ENCODE data around the gene MIA. TPM values are rescaled to one million over a fixed set of nuclear protein-coding genes. Genes with fewer than 3 reads are reported as not detected.

The MIA gene
- total RNA-seq, 1 experiment from 2014 or later: not detected

DNA sequence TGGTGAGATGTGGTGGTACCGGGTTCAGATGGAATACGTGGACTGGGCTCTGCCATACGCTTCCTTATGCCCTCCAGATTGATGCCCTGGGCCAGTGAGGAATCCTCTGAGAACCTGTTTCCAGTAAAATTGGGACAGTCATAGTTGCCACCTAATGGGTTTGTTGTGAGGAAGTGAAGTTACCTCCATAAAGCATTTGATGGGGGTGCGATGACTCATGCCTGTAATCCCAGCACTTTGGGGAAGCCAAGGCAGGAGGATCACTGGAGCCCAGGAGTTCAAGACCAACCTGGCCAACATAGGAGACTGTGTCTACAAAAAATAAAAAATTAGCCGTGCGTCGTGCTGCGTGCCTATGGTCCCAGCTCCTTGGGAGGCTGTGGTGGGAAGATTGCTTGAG is 19.5 kb upstream of the MIA start:
- Histone ChIP-seq H3K9me3 (ENCODE audit: control insufficient read depth, low read depth, low read length) (no peaks in the 10 kb centered on the region), H3K27ac (ENCODE audit: insufficient read length, low read depth, low read length) (no peak overlapping the region), H4K20me1 (ENCODE audit: control insufficient read depth, insufficient read depth, insufficient read length) (peaks cover 3% of the 10 kb centered on the region), H2BK5ac (ENCODE audit: insufficient read length, low read length) (no peak overlapping the region), H2AK5ac (ENCODE audit: insufficient read length, low read length) (no peak overlapping the region), H3K9ac (ENCODE audit: extremely low read depth, insufficient read length, low read length) (no peak overlapping the region), H4K8ac (replicated peaks; ENCODE audit: insufficient read length, low read depth, low read length) (no peak overlapping the region), H3K79me1 (ENCODE audit: insufficient read depth, low read depth, low read length, poor library complexity, severe bottlenecking) (peaks cover 17% of the 10 kb centered on the region), H2BK15ac (ENCODE audit: low read depth, low read length) (no peak overlapping the region), H3K23ac (ENCODE audit: insufficient read length, low read depth, low read length) (no peak overlapping the region), H3K18ac (ENCODE audit: insufficient read length, low read depth, low read length) (no peak overlapping the region), H3K79me2 (ENCODE audit: insufficient read depth, low read length) (peaks cover 40% of the 10 kb centered on the region; the same call in 1 of the 2 replicates), H3K4me2 (ENCODE audit: insufficient read depth, insufficient read length, low read length) (no peak overlapping the region), H2BK20ac (ENCODE audit: low read depth, low read length, poor library complexity, severe bottlenecking) (no peak overlapping the region), H3K23me2 (ENCODE audit: insufficient read length, low read depth, low read length, poor library complexity, severe bottlenecking) (no peaks in the 10 kb centered on the region), H3K4me1 (ENCODE audit: insufficient read depth, low read length) (no peaks in the 10 kb centered on the region), H2BK12ac (ENCODE audit: insufficient read length, low read depth, low read length) (no peak overlapping the region), H3K27me3 (ENCODE audit: insufficient read depth, low read length) (no peaks in the 10 kb centered on the region; the same call in 1 of the 2 replicates), H4K91ac (ENCODE audit: insufficient read length, low read depth, low read length) (no peak overlapping the region), H2BK120ac (ENCODE audit: low read depth, low read length, poor library complexity, severe bottlenecking) (no peak overlapping the region), H3K4ac (ENCODE audit: low read depth, low read length) (no peak overlapping the region), H3K56ac (ENCODE audit: insufficient read length, low read depth, low read length) (no peak overlapping the region), H2AFZ (ENCODE audit: low read length) (no peak overlapping the region), H4K5ac (ENCODE audit: insufficient read length, low read depth, low read length) (no peak overlapping the region), H3T11ph (ENCODE audit: low read length) (no peak overlapping the region), H3K14ac (ENCODE audit: insufficient read depth, low read length) (no peak overlapping the region)
- H3K27me3 Mint-ChIP-seq (ENCODE audit: low read depth): no peaks in the 10 kb centered on the region; the same call in none of the 2 replicates
- peaks cover 18 to 27% of the 10 kb centered on the region in 2 experiments for H3K4me1 Mint-ChIP-seq
- DNase-seq: no peak
- peak overlapping the region in 1 of 2 experiments; percentile 20; a peak in 1 of 5 replicates for H3K4me3 Mint-ChIP-seq
- TF ChIP-seq, protein P1, sequence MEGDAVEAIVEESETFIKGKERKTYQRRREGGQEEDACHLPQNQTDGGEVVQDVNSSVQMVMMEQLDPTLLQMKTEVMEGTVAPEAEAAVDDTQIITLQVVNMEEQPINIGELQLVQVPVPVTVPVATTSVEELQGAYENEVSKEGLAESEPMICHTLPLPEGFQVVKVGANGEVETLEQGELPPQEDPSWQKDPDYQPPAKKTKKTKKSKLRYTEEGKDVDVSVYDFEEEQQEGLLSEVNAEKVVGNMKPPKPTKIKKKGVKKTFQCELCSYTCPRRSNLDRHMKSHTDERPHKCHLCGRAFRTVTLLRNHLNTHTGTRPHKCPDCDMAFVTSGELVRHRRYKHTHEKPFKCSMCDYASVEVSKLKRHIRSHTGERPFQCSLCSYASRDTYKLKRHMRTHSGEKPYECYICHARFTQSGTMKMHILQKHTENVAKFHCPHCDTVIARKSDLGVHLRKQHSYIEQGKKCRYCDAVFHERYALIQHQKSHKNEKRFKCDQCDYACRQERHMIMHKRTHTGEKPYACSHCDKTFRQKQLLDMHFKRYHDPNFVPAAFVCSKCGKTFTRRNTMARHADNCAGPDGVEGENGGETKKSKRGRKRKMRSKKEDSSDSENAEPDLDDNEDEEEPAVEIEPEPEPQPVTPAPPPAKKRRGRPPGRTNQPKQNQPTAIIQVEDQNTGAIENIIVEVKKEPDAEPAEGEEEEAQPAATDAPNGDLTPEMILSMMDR (conservative IDR thresholded peaks at IDR 0.05): no peak
- no CpG with 5 or more reads among the region's 8 CpGs for WGBS (ENCODE audit: extremely low coverage, insufficient read length, low lambda C conversion rate)
- H3K27ac Mint-ChIP-seq: peak overlapping the region in 2 of 3 experiments; percentile 37 to 84; a peak in 4 of 7 replicates
- H3K9me3 Mint-ChIP-seq: no peaks in the 10 kb centered on the region
- peaks cover 67 to 89% (median 79%) of the 10 kb centered on the region in 3 experiments for H3K36me3 Mint-ChIP-seq (ENCODE audit: insufficient read depth in 1 of 3, low read depth in 3 of 3)
